Caco-2 (cell line): ENCODE data around the gene SERPINA12. TPM values are rescaled to one million over a fixed set of nuclear protein-coding genes. Genes with fewer than 3 reads are reported as not detected.

Experiments used
- BruUV-seq: library from RNA; stranded (reverse); fragments of 400-500 nt; replicated peaks from 2 replicates; lab custom pipeline; 2021; lab: Mats Ljungman, UMichigan
- CTCF ChIA-PET: fragments of 300-600 bp; sonication (Branson Sonifier 250); formaldehyde crosslinking; loops from one replicate; lab custom pipeline; 2022; ENCODE audit warnings: antibody characterized with exemption; lab: Charles Lee
- POLR2A ChIA-PET: fragments of 300-600 bp; sonication (Branson Sonifier 250); formaldehyde crosslinking; loops from one replicate; lab custom pipeline; 2022; ENCODE audit warnings: antibody characterized with exemption; lab: Charles Lee
- DNase-seq, 2 experiments: peaks; one replicate each; pipeline versions ENCODE4 v3.0.0 to v3.0.0-alpha.2; 2020 to 2022
- H3K27me3 ChIP-seq: replicated peaks from 2 replicates; pipeline ENCODE4 v1.6.0; 2011; ENCODE audit warnings: low read length; ENCODE audit not compliant: control insufficient read depth, insufficient read depth
- H3K36me3 ChIP-seq: 2 replicates; pipeline ENCODE4 v1.5.1; 2011; ENCODE audit warnings: low read length; ENCODE audit not compliant: control insufficient read depth, insufficient read depth
- H3K4me1 ChIP-seq: fragments of 250-450 bp; sonication (Bioruptor Pico); 2 replicates; pipeline ENCODE4 v1.5.1; 2020; ENCODE audit warnings: mild to moderate bottlenecking
- H3K4me3 ChIP-seq: 2 replicates; pipeline ENCODE4 v1.5.1; 2011; ENCODE audit warnings: low read depth, mild to moderate bottlenecking, control low read depth, low read length
- H3K9me3 ChIP-seq: fragments of 250-450 bp; sonication (Bioruptor Pico); 2 replicates; pipeline ENCODE4 v1.5.1; 2020; ENCODE audit warnings: mild to moderate bottlenecking, moderate library complexity
- H3K27ac Mint-ChIP-seq: one replicate; pipeline ENCODE4 v1.8.0; 2022; ENCODE audit warnings: mixed read lengths; ENCODE audit not compliant: unreplicated experiment
- H3K27me3 Mint-ChIP-seq: one replicate; pipeline ENCODE4 v1.8.0; 2022; ENCODE audit warnings: mixed read lengths; ENCODE audit not compliant: insufficient read depth, unreplicated experiment
- H3K36me3 Mint-ChIP-seq: one replicate; pipeline ENCODE4 v1.8.0; 2022; ENCODE audit warnings: mild to moderate bottlenecking, mixed read lengths; ENCODE audit not compliant: insufficient read depth, unreplicated experiment
- H3K4me1 Mint-ChIP-seq: one replicate; pipeline ENCODE4 v1.8.0; 2022; ENCODE audit warnings: low read depth, mixed read lengths; ENCODE audit not compliant: unreplicated experiment
- H3K4me3 Mint-ChIP-seq: one replicate; pipeline ENCODE4 v1.8.0; 2022; ENCODE audit warnings: mild to moderate bottlenecking, moderate library complexity, mixed read lengths; ENCODE audit not compliant: unreplicated experiment
- H3K9me3 Mint-ChIP-seq: one replicate; pipeline ENCODE4 v1.8.0; 2022; ENCODE audit warnings: mixed read lengths; ENCODE audit not compliant: unreplicated experiment
- intact Hi-C: fragments of 100-400 bp; cut with micrococcal nuclease; formaldehyde crosslinking; loops from one replicate; pipeline ENCODE4 v1.10.0; 2022; ENCODE audit not compliant: unreplicated experiment
- total RNA-seq: library from RNA; stranded (reverse); gene quantifications from 2 replicates; pipeline ENCODE4 v1.2.3, GENCODE V29; 2022
- TF ChIP-seq, protein P1 (sequence below), 2 experiments: fragments of 200-600 bp in 1 of 2; IDR thresholded peaks; 1 replicate in 1 of 2; 2 replicates in 1 of 2; pipeline versions ENCODE4 v1.5.1 to v1.8.0; 2011 to 2022; ENCODE audit warnings: antibody characterized with exemption in 1 of 2, control low read depth in 1 of 2, inconsistent platforms in 1 of 2, low read depth in 1 of 2, low read length in 1 of 2, mild to moderate bottlenecking in 1 of 2, moderate library complexity in 1 of 2; ENCODE audit not compliant: insufficient read depth in 1 of 2, severe bottlenecking in 1 of 2, unreplicated experiment in 1 of 2

Gene SERPINA12
- total RNA-seq, 1 experiment from 2014 or later: not detected

DNA sequence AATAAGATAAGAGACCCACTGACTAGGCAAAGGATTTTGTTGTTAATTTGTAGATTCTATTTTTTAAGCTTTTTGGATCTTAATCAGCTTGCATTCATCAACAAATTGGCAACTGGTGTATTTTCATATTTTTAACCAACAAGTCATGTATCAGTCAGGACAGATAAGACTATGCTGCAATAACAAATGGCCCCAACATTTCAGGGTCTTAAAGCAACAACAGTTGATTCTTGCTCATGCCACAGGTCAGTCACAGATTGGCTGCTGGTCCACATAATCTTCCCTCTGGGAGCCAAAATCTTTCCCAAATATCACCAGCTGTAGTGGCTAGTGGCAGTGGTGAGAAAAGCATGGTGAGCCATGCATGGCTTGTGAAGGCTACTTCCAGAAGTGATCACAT, 21.9 kb upstream of the SERPINA12 start:
- no peak overlapping the region for H3K27ac Mint-ChIP-seq
- Histone ChIP-seq H3K4me3 (no peak overlapping the region), H3K27me3 (no peaks in the 10 kb centered on the region), H3K9me3 (no peaks in the 10 kb centered on the region), H3K4me1 (no peaks in the 10 kb centered on the region), H3K36me3 (no peaks in the 10 kb centered on the region)
- H3K4me1 Mint-ChIP-seq: no peaks in the 10 kb centered on the region
- H3K27me3 Mint-ChIP-seq: peaks cover 2% of the 10 kb centered on the region
- H3K9me3 Mint-ChIP-seq: no peaks in the 10 kb centered on the region
- ChIA-PET CTCF (no interaction called here), POLR2A (no interaction called here)
- H3K4me3 Mint-ChIP-seq: no peak overlapping the region
- BruUV-seq: no TSS peak
- TF ChIP-seq, protein P1, sequence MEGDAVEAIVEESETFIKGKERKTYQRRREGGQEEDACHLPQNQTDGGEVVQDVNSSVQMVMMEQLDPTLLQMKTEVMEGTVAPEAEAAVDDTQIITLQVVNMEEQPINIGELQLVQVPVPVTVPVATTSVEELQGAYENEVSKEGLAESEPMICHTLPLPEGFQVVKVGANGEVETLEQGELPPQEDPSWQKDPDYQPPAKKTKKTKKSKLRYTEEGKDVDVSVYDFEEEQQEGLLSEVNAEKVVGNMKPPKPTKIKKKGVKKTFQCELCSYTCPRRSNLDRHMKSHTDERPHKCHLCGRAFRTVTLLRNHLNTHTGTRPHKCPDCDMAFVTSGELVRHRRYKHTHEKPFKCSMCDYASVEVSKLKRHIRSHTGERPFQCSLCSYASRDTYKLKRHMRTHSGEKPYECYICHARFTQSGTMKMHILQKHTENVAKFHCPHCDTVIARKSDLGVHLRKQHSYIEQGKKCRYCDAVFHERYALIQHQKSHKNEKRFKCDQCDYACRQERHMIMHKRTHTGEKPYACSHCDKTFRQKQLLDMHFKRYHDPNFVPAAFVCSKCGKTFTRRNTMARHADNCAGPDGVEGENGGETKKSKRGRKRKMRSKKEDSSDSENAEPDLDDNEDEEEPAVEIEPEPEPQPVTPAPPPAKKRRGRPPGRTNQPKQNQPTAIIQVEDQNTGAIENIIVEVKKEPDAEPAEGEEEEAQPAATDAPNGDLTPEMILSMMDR (IDR thresholded peaks at IDR 0.05; ENCODE audit: insufficient read depth in 1 of 2, low read depth in 1 of 2, low read length in 1 of 2, severe bottlenecking in 1 of 2, unreplicated experiment in 1 of 2): no peak
- H3K36me3 Mint-ChIP-seq: no peaks in the 10 kb centered on the region
- intact Hi-C loops: no loop called here
- DNase-seq: no peak

DNA sequence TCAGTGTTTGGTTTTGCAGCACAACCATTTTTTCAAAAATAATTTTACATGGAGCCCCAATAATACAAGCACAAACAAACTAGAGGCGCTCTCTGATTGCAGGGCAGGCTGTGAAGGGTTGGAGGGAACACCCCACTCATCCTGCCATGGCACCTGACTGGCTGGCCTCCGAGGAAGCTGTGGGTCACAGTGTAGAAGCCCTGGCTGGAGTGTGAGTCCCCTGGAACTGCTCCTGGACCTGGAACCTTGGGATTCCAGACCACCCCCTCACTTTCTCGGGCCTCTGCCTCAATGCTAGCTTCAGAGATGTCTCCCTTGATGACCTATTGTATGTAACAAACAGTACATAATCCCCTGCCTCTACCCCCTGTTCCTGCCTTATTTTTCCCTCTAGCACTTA, 14.8 kb upstream of the SERPINA12 start:
- ChIA-PET POLR2A (no interaction called here), CTCF (no interaction called here)
- Histone ChIP-seq H3K27me3 (no peaks in the 10 kb centered on the region), H3K4me1 (peaks cover 8% of the 10 kb centered on the region; the same call in 1 of the 2 replicates), H3K4me3 (no peak overlapping the region), H3K9me3 (no peaks in the 10 kb centered on the region), H3K36me3 (no peaks in the 10 kb centered on the region)
- H3K27ac Mint-ChIP-seq: no peak overlapping the region
- H3K4me1 Mint-ChIP-seq: no peaks in the 10 kb centered on the region
- H3K4me3 Mint-ChIP-seq: no peak overlapping the region
- no peak for DNase-seq
- TF ChIP-seq, protein P1 (IDR thresholded peaks at IDR 0.05; ENCODE audit: insufficient read depth in 1 of 2, low read depth in 1 of 2, low read length in 1 of 2, severe bottlenecking in 1 of 2, unreplicated experiment in 1 of 2): no peak
- H3K27me3 Mint-ChIP-seq: no peaks in the 10 kb centered on the region
- no peaks in the 10 kb centered on the region for H3K36me3 Mint-ChIP-seq
- no TSS peak for BruUV-seq
- intact Hi-C loops: no loop called here
- H3K9me3 Mint-ChIP-seq: peaks cover 10% of the 10 kb centered on the region

- CTCF ChIA-PET: no interaction called here
- Histone ChIP-seq H3K36me3 (no peaks in the 10 kb centered on the region), H3K27me3 (no peaks in the 10 kb centered on the region), H3K4me3 (no peak overlapping the region), H3K9me3 (no peaks in the 10 kb centered on the region), H3K4me1 (peaks cover 8% of the 10 kb centered on the region; the same call in 1 of the 2 replicates)
- Mint-ChIP-seq H3K27ac (no peak overlapping the region), H3K4me1 (peaks cover 5% of the 10 kb centered on the region), H3K36me3 (no peaks in the 10 kb centered on the region), H3K4me3 (no peak overlapping the region), H3K9me3 (peaks cover 17% of the 10 kb centered on the region), H3K27me3 (no peaks in the 10 kb centered on the region)
- POLR2A ChIA-PET: no interaction called here
- no peak for DNase-seq
- TF ChIP-seq, protein P1 (IDR thresholded peaks at IDR 0.05; ENCODE audit: insufficient read depth in 1 of 2, low read depth in 1 of 2, low read length in 1 of 2, severe bottlenecking in 1 of 2, unreplicated experiment in 1 of 2): no peak
- intact Hi-C loops: no loop called here
- no TSS peak for BruUV-seq
Measured at GRCh38 chr14:94523265-94523664, 14.0 kb upstream of the SERPINA12 start.
